DMS 273 (cell line): ENCODE data around the gene AGTPBP1.

Source experiments
- DNase-seq: peaks from one replicate; lab custom pipeline; 2025; ENCODE audit not compliant: unreplicated experiment; lab: John Stamatoyannopoulos, UW

AGTPBP1 gene

DNA sequence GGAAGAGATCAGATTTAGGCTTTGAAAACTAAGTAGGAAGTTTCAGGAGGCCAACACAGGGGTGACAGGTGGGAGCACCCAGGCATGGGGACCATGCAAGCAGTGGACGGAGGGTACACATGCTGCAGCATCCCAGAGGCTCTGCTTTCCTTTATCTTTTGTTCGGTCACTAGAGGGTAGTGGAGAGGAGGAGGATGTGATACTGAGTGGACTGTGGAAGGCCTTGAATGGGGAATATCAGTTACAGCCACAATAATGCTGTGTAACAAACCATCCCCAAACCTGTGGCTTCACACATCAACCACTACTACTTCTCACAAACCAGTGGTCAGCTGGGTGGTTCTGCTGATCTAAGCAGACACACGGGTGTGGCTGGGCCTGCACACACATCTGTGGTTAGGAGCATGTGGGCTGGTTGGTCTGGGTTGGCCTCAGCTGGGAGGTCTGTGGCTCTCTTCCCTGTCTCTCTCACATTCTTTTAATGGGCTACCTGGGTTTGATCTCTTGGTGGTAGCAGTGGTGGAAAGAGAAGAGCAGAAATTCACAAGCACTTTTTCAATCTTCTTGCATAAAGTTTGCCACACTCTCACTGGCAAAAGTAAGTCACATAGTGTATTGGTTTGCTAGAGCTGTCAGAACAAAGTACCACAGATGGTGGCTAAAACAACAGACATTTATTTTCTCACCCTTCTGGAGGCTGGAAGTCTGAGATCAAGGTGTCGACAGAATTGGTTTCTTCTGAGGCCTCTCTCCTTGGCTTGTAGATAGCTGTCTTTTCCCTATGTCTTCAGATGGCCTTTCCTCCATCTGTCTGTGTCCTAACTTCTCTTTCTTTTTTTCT lies 238.7 kb downstream of the AGTPBP1 start:
- no peak for DNase-seq

DNA sequence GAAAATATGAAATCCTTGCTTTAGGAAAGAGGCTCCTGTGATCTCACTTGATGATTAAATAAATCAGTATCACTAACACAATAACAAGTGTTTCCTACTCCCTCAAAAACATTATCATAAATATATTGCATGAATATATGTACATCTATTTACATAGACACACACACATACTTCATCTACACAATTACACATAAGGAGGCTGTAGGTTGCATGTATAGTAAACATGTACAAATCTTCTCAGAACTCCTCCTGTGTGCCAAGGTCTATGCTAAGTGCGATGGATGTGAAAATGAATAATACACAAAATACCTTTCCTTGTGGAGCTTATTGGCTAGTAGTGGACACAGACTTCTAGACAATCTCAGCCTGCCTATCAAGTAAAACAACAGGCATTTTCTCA lies 239.9 kb downstream of the AGTPBP1 start:
- DNase-seq = no peak

GRCh38 chr9:85501456-85501855 lies 240.3 kb downstream of the AGTPBP1 start:
- no peak for DNase-seq
